ENCODE measurements around the gene TMEM132A.

Gene TMEM132A

DNA sequence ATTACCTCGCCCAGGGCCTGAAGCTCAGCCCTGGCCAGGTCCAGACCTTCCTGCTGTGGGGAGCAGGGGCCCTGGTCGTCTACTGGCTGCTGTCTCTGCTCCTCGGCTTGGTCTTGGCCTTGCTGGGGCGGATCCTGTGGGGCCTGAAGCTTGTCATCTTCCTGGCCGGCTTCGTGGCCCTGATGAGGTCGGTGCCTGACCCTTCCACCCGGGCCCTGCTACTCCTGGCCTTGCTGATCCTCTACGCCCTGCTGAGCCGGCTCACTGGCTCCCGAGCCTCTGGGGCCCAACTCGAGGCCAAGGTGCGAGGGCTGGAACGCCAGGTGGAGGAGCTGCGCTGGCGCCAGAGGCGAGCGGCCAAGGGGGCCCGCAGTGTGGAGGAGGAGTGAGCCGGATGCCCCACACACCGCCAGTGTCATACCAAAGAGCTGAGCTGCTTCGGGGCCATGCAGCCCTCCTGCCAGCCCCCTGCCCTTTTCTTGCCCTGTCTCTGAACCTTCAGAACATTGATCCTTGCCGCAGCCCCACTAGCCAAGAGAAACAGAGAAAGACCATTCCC lies 2.4 kb upstream of the TMEM132A start:
- DNase-seq (ENCODE audit: low read depth), result no peak

DNA sequence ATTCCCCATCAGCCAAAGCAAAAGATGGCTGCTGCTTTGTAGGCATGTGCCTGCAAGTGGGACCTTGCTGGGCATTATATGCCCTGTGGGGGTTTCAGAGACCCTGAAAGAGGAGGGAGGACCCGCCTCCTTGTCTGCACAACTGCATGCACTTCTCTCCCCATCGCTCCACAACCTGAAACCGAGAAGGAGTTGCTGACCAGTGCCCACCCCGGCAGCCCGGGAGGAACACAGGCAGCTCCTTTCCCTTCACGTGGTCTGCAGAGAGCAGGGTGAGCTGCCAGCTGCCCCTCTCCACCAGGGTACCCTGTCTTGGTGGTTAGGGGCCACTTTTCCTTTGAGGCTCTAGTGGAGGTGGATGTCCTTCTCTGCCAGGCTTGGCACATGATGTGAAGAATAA lies 1.4 kb upstream of the TMEM132A start:
- DNase-seq (ENCODE audit: low read depth), result no peak

GRCh38 chr11:60923326-60923725 lies 934 bp upstream of the TMEM132A start:
- DNase-seq (ENCODE audit: low read depth), result no peak

GRCh38 chr11:60923800-60924109 lies 505 bp upstream of the TMEM132A start:
- no peak for DNase-seq (ENCODE audit: low read depth)

DNA sequence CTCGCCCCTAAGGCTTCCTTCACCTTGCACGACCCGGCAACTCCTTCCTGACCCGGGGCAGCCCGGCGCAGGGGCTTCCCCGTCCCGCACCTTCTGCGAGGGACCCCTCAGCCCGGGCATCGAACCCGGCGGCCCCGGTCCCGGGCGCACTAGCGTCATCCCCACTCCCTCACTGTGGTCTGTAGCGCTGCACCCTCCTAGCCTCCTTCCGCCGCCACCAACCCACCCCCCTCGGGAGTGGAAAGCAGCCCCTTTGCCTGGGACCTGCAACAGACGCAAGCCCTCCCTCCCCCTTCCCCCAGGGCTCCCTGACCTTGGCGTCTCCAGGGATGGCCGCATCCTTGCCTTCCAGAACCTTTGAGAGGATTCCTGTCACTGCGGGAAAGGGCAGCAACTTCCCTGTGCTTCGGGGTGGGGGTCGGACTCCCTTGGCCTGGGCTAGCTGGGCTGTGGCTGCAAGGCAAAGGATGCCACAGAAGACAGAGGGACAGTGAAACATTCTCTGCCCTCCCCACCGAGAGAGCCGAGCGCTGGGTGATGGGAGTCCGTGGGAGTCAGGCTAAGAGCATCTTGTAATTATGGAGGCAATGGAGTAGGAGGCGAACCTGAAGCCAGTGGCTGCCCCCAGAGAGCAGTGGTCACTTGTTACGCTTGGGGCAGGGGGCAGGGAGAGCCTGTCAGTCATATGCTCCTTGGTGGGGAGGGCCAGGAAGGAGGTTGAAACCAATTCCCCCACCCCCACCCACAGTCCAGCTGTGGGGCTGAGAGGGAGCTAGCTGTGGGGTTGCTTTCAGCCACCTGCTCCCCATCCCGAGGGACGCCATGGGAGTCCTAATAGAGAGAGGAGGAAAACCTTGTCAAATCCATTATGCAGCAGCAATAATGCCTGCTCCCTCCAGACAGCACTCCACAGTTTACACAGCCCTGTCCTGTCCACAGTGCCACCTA lies 920 bp downstream of the TMEM132A start:
- DNase-seq (ENCODE audit: low read depth), result peak; percentile 8

DNA sequence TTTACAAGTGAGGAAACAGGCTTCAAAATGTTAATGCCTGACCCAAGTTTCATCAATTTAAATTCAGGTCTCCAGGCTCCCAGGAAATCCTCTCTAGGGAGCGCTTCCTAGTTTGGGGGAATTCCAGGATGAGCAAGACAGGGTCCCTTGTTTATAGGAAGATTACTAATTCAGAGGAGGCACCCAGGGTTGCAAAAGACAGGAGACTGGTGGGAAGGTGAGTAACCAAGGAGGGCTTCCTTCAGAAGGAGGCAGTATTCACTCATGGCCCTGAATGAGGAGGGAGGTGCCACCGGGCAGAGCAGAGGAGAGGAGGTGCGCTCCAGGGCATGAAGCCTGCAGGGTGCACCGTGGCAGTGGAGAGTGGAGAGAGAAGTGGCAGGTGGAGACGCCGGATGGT lies 1.6 kb downstream of the TMEM132A start:
- peak; percentile 73 for DNase-seq (ENCODE audit: low read depth)

DNA sequence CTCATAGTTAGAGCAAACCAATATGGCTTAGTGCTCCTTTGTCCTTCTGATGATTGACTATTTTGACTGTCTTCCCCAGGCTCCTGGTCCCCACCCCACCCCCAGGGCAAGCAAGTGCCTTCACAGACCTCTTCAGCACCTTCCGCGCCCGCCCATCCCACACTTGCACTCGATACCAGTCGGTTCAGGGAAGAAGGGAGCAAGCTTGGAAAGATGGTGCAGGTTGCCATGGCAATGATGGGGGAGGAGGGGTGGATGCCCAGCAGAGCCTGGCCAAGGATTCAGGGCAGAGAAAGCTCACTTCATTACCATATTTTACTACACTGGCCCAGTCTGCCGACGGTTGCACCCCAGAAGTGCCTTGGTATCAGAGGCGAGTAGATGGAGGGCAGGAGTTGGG lies 2.2 kb downstream of the TMEM132A start:
- no peak for DNase-seq (ENCODE audit: low read depth)

GRCh38 chr11:60927061-60927592 lies 2.9 kb downstream of the TMEM132A start:
- DNase-seq (ENCODE audit: low read depth), result no peak

DNA sequence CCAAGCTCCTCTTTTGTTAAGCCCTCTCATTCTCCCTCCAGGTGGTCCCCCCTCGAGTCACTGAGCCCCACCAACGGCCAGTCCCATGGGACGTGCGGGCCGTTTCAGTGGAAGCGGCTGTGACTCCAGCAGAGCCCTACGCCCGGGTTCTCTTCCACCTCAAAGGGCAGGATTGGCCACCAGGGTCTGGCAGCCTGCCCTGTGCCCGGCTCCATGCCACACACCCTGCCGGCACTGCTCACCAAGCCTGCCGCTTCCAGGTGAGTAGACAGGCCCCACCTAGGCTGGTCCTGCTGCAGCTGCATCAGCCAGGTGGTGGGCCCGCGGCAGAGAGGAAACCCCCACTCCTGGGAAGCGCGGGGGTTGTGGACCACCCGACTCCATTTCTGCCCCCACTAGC lies 3.3 kb downstream of the TMEM132A start:
- no peak for DNase-seq (ENCODE audit: low read depth)

- no peak for DNase-seq (ENCODE audit: low read depth)
Measured at GRCh38 chr11:60928563-60929001, 4.3 kb downstream of the TMEM132A start.

DNA sequence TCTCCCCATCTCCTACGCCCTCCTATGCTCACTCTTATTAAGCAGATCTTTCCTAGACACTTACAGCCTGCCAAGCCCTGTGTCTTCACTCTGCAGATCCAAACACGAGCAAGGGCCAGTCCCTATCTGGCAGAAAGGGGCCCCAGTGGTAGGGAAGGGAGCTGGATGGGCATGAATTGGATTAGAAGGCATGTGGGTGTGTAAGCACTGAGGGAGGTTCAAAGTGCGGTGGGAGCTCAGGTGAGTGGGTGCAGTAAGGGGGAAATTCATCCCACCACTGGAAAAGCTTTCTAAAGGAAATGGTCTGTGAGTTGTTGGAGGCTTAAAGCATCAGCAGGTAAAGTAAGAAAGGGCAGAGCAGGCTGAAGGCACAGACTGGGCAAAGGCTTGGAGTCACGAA lies 5.5 kb downstream of the TMEM132A start:
- DNase-seq (ENCODE audit: low read depth), result no peak

- no peak for DNase-seq (ENCODE audit: low read depth)
Measured at GRCh38 chr11:60930394-60930793, 6.1 kb downstream of the TMEM132A start.

GRCh38 chr11:60931917-60932316 lies 7.7 kb downstream of the TMEM132A start:
- DNase-seq (ENCODE audit: low read depth), result no peak

GRCh38 chr11:60932605-60933356 lies 8.5 kb downstream of the TMEM132A start:
- DNase-seq (ENCODE audit: low read depth), result no peak

DNA sequence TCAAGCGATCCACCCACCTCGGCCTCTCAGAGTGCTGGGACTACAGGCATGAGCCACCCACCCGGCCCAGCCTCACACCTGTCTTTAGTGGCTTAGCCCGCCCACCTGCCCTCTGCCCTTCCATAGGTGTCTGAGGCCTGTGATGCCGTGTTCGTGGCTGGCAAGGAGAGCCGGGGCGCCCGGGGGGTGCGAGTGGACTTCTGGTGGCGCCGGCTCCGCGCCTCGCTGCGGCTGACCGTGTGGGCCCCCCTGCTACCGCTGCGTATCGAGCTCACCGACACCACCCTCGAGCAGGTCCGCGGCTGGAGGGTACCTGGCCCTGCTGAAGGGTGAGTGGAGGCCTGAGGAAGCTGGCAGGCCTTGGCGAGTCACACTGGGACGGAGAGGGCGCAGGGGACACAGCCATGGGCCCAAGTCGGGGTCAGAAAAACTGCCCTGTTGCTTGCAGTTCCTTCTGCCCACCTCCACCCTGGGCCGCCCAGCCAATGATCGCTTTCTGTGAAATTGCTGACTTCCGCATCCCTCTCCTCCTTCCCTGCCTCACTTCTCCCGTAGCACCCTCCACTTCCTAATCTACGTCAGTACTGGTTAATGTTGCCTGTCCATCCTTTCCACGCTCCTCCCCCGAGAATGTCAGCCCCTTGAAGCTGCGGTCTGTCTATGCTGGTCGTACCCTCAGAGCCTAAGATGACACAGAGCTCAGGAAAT lies 9.3 kb downstream of the TMEM132A start:
- no peak for DNase-seq (ENCODE audit: low read depth)

- no peak for DNase-seq (ENCODE audit: low read depth)
Measured at GRCh38 chr11:60934124-60934789, 10.0 kb downstream of the TMEM132A start.

- DNase-seq (ENCODE audit: low read depth), result no peak
Measured at GRCh38 chr11:60934790-60935605, 10.7 kb downstream of the TMEM132A start.

GRCh38 chr11:60935676-60936442 lies 11.6 kb downstream of the TMEM132A start:
- no peak for DNase-seq (ENCODE audit: low read depth)

- no peak for DNase-seq (ENCODE audit: low read depth)
Measured at GRCh38 chr11:60936467-60937143, 12.3 kb downstream of the TMEM132A start.
